ENCODE measurements around the gene NDUFS6.
"Not testable (repeated sequence)": the region's sequence is repeated elsewhere in the genome, so short reads cannot be mapped to it uniquely, and the experiment has no call there.

The NDUFS6 gene

GRCh38 chr5:1784197-1785050 is 16.8 kb upstream of the NDUFS6 start:
- DNase-seq = no peak

- DNase-seq = no peak
Observed at GRCh38 chr5:1785062-1785461, 16.1 kb upstream of the NDUFS6 start.

- no peak for DNase-seq
Observed at GRCh38 chr5:1785984-1786383, 15.2 kb upstream of the NDUFS6 start.

DNA sequence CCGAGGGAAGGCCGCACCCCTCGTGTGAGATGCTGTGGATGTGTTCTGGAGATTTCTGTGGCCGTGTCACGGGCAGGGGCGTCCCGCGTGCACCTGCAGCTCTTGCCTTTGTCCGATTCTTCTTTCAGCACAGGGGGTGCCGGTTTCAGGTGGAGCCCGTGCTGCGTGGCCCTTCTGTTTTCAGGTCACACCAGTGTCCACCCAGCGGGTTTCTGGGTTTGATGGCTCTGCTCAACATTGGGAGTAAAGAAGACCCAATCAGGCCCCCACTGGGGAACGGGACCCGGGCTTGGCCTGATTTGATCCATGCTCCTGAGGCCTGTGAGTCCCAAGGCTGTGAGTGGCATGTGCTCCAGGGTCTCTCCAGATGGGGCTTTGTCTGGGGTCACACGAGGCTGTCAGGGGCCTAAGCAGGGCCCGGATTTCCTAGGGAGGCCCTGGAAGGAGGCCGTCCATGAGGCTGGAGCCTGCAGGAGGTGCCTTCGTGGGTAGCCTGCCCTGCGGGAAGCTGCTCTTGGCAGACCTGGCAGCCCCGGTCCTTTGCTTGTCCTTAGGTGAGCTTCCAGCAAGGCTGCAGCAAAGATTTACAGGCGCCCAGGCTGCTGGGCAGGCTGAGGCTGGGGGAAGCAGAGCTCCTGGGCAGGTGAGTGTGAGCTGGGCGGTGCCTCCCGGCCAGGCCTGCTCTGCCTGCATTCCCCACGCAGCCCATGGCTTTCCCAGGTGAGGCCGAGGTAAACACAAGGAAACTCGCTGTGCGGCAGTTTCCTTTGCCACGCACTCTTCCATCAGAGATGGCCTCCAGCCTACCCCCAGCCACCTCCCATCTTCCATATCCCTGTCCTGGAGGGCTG is 14.4 kb upstream of the NDUFS6 start:
- no peak for DNase-seq

- DNase-seq = no peak
Observed at GRCh38 chr5:1787472-1788047, 13.6 kb upstream of the NDUFS6 start.

DNA sequence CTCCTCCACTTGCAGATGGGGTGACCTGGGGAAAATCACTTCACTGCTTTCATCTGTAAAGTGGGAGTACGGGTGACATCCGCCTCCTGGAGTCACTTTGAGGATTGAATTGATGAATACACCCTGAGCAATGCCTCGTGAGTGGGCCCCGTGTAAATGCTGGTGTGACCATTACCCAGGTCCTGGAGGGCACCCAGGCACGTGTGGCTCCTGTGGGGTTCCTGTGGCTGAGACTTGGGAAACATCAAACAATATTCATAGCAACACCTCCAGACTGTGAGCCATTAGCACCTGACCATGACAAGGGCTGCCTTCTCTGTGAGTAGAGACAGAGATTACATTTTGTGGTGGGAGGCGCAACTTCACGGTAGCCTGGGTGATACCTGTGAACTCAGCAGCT is 13.0 kb upstream of the NDUFS6 start:
- no peak for DNase-seq

DNA sequence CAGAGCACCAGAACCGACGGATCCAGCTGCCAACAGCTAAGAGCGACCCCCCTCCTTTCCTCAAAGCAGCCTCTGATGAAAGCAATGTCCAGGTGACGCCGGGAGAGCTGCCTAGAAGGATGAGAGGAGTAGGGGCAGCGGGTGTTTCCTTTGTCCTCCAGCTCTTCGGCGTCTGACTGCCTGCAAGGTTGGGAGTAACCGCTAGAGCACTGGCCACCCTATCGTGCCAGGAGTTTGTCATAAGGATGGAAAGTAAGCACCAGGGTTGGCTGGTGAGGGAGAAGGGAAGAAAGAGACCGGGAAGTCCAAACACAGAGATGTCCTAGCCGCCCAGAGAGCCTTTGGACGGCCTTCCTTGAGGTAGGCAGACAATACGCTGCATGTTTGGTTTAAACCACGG is 12.4 kb upstream of the NDUFS6 start:
- DNase-seq = no peak

GRCh38 chr5:1789438-1789833 is 11.8 kb upstream of the NDUFS6 start:
- DNase-seq = not testable (repeated sequence)

DNA sequence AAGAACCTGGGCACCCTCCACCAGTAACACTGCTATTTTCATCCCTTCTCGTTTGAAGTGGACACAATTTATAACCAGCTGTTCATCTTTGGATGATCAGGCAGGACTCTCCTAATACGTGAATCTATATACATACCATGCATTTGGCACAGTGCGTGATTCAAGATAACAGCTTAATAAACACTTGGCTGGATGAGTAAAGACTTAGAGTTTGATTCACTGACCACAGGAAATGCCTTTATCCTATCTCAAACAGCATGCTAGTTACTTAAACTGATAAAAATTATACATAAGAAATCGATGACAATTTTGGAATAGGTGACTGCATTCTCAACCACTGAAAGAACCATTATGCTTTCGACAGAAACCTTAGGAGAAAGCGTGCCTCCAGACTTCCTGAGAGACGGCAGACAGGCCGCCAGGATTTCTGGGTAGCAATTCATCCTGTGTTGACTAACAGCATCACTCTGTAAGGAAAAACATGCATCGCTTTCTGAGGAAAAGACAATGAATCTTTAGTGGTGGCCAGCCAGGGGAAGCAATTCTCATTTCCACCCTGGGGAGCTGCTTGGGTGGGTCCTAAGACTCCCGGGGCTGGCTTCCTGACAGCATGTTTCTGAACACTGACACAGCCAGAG is 11.3 kb upstream of the NDUFS6 start:
- no peak for DNase-seq

GRCh38 chr5:1791176-1791575 is 10.0 kb upstream of the NDUFS6 start:
- no peak for DNase-seq

GRCh38 chr5:1792842-1793266 is 8.4 kb upstream of the NDUFS6 start:
- DNase-seq = peak; percentile 60

GRCh38 chr5:1793301-1793740 is 7.9 kb upstream of the NDUFS6 start:
- no peak for DNase-seq

- no peak for DNase-seq
Observed at GRCh38 chr5:1793966-1794900, 7.0 kb upstream of the NDUFS6 start.

- DNase-seq = no peak
Observed at GRCh38 chr5:1794901-1795290, 6.3 kb upstream of the NDUFS6 start.

DNA sequence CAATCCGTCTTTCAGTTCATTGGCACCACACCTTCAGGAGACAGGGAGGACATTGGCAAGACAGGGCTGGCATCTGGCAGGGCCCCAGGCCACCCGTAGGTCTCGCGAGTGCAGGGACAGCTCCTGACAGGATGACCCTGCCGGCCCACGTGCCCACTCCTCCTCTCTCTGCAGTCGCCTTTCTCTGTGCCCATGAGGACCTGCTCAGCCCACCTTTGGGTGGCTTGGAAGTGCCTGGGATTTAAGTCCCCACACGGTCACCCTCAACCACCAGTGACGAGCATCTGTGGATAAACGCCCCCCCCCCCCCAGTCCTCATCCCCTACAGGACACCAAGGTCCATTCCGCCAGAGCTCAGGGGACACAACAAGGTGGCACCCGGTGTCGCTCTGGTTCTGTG is 5.7 kb upstream of the NDUFS6 start:
- no peak for DNase-seq

DNA sequence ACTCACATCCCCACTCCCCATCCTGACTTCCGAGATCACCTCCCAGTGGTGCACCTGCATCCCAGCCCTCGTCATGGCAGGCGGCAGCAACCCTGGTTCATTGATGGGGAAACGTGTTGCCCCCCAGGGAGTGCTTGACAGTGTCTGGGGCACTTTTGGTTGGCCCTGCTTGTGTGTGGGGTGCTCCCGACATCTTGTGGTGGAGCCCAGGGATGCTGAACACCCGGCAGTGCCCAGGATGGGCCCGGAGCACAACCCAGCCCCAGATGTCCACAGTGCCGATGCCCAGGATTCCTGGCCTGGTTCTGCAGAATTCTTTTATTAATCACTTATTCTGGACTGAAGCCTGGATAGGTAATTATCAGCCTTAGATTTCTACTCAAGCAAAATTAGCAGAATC is 5.3 kb upstream of the NDUFS6 start:
- no peak for DNase-seq

DNA sequence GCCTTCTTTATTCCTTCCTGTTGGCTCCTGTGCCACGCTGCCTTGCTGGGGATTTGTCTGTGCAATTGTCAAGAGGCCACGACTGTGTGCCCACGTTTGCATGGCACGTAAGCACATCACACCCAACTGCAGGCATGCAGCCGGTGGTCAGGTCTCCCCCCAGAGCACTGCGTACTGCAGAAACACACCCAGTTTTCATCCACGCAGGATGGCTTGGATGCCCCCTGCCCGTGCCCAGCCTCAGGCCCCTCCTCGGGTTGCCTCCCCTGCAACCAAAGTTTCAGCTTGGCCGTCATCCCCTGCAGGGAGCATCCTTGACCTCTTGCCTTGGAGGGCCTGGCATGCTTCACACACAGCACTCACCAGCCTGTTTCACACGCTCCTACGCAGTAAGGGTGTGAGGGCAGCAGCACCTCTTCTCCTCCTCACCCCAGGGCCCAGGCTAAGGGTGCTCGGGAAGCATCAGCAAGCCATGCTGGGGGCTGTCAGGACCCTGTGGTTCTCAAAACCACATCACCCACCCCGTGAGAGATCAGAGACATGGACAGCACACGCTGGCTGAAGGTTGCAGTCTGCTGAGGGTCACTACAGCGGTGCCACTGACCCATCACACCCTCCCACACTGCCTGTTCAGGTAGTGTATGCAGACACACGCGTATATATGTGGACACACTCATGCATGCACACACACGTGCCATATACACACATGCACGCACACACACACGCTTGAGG is 4.7 kb upstream of the NDUFS6 start:
- DNase-seq = no peak

DNA sequence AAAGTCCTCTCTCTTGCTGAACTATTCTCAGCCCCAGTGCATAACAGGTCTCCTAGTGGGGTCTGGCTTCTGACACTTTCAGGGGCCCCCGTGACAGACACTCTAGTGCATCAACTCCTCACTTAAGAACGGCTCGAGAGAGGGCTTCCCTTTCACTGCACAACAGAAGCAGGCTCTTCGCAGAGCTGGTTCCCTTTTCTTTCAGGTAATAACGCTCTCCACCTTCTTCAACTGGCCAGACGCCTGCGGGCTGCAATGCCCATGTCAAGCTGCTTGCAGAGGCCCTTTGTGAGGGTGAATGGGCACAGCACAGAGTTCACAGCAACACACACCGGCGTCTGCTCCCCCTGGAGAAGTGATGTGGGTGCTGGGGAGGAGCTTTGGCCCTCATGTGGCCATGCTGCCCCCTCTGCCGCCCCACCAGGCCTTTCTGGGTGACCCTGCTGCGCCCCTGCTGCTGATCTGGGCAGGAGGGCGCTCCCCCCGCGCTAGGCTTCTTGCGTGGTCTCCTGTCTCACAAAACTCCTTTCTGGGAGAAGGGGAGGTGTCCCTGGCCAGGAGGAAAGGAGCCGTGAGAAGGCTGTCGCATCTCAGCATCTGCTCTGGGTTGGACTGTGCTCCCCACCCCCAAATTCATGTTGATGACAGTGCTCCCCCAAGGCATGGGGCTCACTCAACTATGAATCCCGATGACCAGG is 4.0 kb upstream of the NDUFS6 start:
- DNase-seq = no peak

GRCh38 chr5:1797855-1798254 is 3.4 kb upstream of the NDUFS6 start:
- no peak for DNase-seq

- DNase-seq = not testable (repeated sequence)
Observed at GRCh38 chr5:1798589-1798988, 2.6 kb upstream of the NDUFS6 start.
